Fibroblast of villous mesenchyme (primary cell): Measurements from ENCODE around the gene CNOT2. TPM values are rescaled to one million over a fixed set of nuclear protein-coding genes. Genes with fewer than 3 reads are reported as not detected.
A peak's percentile ranks its signal among the peaks of the same experiment; 100 is the strongest.

ENCODE experiments used
- DNase-seq: peaks from one replicate; pipeline ENCODE4 v3.0.0-alpha.2; 2010; ENCODE audit warnings: low read depth
- H3K4me3 ChIP-seq: 2 replicates; pipeline ENCODE4 v1.5.1; 2011; ENCODE audit warnings: low read depth, mild to moderate bottlenecking, low read length
- CTCF ChIP-seq: IDR thresholded peaks from 2 replicates; pipeline ENCODE4 v1.5.1; 2012; ENCODE audit warnings: low read depth, mild to moderate bottlenecking, low read length; ENCODE audit not compliant: insufficient read depth
- total RNA-seq: library from RNA; depleted of rRNA; stranded (reverse); fragments of >200 nt; gene quantifications from 2 replicates; pipeline ENCODE4 v1.2.3, GENCODE V29; 2012

The CNOT2 gene
- total RNA-seq, 1 donor, result 186 TPM

- no peak for DNase-seq
- TF ChIP-seq CTCF, result no peak
- no peak overlapping the region for H3K4me3 ChIP-seq
Observed at GRCh38 chr12:70354787-70355186, 111.6 kb downstream of the CNOT2 start.

DNA sequence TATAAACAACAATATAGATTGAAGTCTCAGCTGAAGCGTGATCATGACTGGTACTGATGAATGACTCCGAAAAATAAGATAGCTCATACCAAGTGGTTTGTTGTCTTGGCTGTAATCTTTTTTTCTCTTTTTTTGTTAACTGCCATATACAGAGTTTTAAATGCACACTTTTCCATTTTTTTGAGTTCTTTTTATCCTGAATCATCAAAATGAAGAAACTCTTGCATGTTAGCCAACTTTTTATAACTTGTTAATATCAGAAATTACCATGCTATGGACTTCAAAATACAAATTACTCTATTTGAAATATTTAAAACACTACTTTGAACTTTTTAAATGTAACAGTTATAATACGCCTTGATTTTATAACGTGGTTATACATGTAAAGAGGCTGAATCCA lies 112.7 kb downstream of the CNOT2 start:
- TF ChIP-seq CTCF, result no peak
- H3K4me3 ChIP-seq, result no peak overlapping the region
- no peak for DNase-seq

DNA sequence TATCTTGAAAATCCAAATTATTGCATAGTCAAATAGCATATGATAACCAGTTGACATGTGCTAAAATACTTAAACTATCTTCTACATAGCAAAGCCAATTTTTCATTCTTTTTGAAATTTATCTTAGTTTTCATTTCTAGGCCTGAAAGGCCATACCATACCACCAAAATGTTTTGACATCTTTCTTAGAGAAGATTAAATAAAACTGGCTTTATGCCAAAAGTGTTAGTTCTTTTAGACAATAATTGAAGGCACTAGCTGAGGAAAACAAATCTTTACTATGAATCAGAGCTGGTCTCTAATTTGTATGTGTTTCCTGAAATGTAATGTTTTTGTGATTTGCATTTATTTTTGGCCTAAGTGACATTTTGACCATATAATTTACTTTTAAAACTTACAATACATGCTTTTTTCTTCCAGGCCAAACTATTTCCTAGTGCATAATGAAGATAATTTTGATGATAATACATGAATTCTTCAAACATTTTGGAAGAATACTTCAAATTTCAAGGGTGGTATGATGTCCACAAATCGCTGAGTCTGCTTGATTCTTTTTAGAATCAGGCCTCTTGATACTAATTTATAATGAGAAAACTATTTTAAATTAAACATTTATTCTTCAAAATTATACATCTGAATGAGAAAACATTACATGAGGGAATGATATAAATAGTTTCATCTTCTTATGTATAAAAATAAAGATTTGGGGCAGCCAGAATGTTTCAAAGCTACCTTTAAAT lies 116.4 kb downstream of the CNOT2 start:
- no peak for DNase-seq
- no peak overlapping the region for H3K4me3 ChIP-seq
- TF ChIP-seq CTCF, result no peak

DNA sequence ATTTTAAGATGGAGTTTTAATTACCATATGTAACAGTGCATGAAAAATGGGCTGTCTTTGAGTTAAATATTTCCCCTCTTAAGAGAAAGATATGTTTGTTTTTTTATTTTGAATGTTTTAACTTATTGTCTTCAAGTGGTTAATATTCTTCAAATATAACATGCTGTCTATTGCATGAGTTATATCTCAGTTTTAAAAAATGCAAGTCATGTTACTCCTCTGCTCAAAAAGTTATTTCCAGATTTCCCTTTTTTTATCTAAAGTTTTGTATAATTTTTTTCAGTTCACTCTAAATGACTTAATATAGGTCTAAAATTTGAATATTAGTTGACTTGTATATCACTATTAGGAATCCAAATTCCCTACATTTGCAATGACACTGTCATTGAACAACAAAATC lies 117.0 kb downstream of the CNOT2 start:
- TF ChIP-seq CTCF, result no peak
- no peak overlapping the region for H3K4me3 ChIP-seq
- DNase-seq, result no peak

- DNase-seq, result no peak
- H3K4me3 ChIP-seq, result peak overlapping the region; percentile 67
Observed at GRCh38 chr12:70364695-70365397, 121.6 kb downstream of the CNOT2 start.

DNA sequence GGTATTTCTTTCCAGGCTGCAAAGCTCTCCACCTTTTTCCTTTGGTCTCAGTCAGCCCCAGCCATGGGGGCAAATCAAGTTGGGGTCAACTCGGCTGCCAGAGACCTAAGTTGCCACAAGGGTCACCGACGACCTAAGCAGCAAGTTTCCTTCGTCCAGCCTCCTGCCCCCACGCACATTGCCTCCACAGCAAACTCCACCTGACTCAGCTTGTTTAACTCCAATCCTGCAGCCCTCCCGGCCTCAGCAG lies 122.1 kb downstream of the CNOT2 start:
- DNase-seq, result no peak

More at GRCh38 chr12:70364695-70365397, 121.6 kb downstream of the CNOT2 start:
- TF ChIP-seq CTCF, result no peak

More for the DNA sequence above, 122.1 kb downstream of the CNOT2 start:
- no peak for TF ChIP-seq CTCF
- peak overlapping the region; percentile 67 for H3K4me3 ChIP-seq
